Activated naive CD8-positive, alpha-beta T cell (primary cell): ENCODE results near the gene TMEM140.

Source experiments
- H3K27ac Mint-ChIP-seq: one replicate; pipeline ENCODE4 v1.8.0; 2021; ENCODE audit warnings: mixed read lengths
- H3K27me3 Mint-ChIP-seq: one replicate; pipeline ENCODE4 v1.8.0; 2021; ENCODE audit warnings: mixed read lengths
- H3K36me3 Mint-ChIP-seq: one replicate; pipeline ENCODE4 v1.8.0; 2021; ENCODE audit warnings: mixed read lengths
- H3K4me1 Mint-ChIP-seq: one replicate; pipeline ENCODE4 v1.8.0; 2021; ENCODE audit warnings: low read depth, mixed read lengths
- H3K4me3 Mint-ChIP-seq: one replicate; pipeline ENCODE4 v1.8.0; 2021; ENCODE audit warnings: mild to moderate bottlenecking, mixed read lengths
- H3K9me3 Mint-ChIP-seq: one replicate; pipeline ENCODE4 v1.8.0; 2021; ENCODE audit warnings: low read depth, mixed read lengths

TMEM140 gene

DNA sequence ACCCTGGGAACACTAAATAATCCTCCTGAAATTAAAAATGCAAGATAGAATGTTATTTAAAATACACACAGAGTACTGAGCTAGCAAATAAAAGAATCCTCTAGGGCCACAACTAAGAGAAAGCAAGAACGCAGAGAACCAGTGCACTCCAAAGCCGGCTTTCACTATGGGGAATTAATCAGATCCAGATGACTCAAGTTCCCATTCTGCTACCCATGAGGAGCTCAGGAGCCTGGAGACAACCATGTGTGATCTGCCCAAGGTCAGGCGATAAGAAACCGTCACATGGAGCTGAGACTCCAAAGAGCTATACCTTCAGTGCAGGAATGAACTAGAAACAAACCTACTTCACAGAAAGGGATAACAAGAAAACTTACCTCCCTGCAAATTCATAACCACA lies 42.1 kb downstream of the TMEM140 start:
- Mint-ChIP-seq H3K36me3 (peaks cover 16% of the 10 kb centered on the region), H3K4me3 (no peak overlapping the region), H3K27ac (no peak overlapping the region), H3K27me3 (no peaks in the 10 kb centered on the region), H3K4me1 (no peaks in the 10 kb centered on the region), H3K9me3 (no peaks in the 10 kb centered on the region)

DNA sequence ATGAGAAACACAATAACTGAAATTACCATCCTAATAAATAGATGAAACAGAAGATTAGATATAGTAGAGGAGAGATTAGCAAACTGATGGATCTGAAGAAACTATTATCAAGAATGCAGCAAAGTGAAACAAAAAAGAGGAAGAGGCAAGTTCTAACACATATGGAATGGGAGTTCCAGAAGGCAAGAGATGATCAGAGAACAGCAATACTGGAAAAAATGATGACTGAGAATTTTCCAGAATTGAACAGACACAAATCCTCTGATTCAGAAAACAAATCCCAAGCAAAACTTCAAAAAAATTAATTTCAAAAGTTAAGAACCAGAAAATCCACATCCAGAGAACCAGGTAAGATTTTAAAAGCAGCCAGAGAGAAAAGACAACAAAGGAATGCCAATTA lies 42.8 kb downstream of the TMEM140 start:
- Mint-ChIP-seq H3K4me1 (no peaks in the 10 kb centered on the region), H3K36me3 (peaks cover 13% of the 10 kb centered on the region), H3K27me3 (no peaks in the 10 kb centered on the region), H3K9me3 (no peaks in the 10 kb centered on the region), H3K4me3 (no peak overlapping the region), H3K27ac (peak overlapping the region; percentile 35)

DNA sequence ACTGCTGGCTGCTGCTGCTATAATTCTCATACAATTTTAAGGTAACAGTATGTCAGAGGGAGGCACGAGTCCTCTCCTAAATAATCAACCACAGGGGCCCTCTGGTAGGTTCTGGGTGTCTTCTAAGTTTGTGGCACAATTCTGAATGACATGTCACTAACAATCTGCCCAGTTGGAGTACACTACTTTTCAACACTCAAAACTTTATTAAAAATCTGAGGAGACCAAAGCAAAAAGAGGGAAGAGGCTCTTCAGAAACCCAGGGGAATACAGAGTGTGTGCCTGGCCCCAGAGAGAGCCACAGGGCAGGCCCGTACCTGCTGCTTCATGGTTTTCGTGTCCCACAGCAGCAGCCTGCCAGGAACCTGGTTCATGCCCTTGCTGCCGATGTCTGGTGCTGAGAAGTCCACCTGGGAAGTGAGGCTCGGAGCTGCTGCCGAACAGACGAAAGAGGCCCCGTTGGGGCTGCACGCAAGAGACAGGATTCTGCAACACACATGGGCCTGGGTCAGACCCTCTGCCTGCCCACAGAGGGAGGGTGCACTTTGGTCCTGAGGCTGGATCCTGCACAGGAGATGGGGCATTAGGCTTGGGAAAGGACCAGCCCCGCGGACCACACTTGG lies 45.2 kb downstream of the TMEM140 start:
- Mint-ChIP-seq H3K27me3 (no peaks in the 10 kb centered on the region), H3K9me3 (no peaks in the 10 kb centered on the region), H3K27ac (no peak overlapping the region), H3K4me3 (no peak overlapping the region), H3K4me1 (no peaks in the 10 kb centered on the region), H3K36me3 (peaks cover 13% of the 10 kb centered on the region)

DNA sequence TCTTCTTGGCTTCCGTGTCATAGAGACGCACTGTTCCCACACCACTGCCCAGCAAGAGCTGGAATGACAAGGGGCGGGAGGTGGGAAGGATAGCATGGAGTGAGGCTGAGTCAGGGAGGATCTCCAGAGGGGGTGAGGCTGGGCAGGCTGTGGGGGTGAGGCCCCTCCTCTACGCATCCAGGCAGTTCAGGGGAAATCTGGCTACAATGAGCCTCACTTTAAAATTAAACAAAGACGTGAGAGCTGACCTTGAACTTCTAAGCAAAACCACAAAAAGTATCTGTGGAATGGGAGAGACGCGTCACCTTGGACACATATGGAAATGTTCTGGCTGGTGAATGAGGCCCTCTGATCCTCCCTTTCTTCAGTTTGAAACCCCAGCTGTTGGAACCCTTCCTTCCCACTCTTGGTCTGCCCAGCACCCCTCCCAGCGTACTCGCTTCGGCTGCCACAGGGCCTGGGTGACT lies 45.8 kb downstream of the TMEM140 start:
- H3K4me1 Mint-ChIP-seq = no peaks in the 10 kb centered on the region
- H3K27me3 Mint-ChIP-seq = no peaks in the 10 kb centered on the region
- H3K9me3 Mint-ChIP-seq = no peaks in the 10 kb centered on the region
- H3K36me3 Mint-ChIP-seq = peaks cover 12% of the 10 kb centered on the region
- no peak overlapping the region for H3K4me3 Mint-ChIP-seq
- no peak overlapping the region for H3K27ac Mint-ChIP-seq

DNA sequence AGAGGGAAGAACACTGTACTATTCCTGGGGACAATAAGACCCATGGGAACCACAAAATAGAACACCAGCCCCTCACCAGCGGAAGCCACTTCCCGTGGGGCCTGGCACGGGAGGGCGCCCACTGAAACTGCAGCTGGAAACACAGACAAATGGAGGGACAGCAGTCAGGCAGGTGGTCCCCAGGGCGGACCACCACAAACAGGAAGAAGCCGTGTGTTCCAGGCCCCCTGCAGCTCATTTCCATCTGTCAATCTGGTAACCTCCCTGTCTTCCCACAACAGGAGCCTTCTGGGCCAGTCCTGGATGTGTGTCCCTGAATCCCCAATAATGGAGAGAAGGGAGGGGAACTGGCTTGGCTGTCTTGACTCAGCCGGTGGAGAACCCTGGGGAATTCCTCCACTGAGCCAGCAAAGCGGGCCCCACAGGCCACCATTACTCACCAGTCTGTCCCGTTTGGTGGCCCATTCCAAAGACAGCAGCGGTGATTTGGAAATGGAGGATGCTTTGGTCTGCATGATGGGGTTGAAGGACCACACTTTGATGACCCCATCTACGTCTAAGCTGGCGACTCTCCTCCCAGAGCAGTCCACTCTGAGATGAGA lies 46.7 kb downstream of the TMEM140 start:
- Mint-ChIP-seq H3K27ac (no peak overlapping the region), H3K36me3 (peaks cover 12% of the 10 kb centered on the region), H3K9me3 (no peaks in the 10 kb centered on the region), H3K4me1 (no peaks in the 10 kb centered on the region), H3K27me3 (no peaks in the 10 kb centered on the region), H3K4me3 (no peak overlapping the region)

DNA sequence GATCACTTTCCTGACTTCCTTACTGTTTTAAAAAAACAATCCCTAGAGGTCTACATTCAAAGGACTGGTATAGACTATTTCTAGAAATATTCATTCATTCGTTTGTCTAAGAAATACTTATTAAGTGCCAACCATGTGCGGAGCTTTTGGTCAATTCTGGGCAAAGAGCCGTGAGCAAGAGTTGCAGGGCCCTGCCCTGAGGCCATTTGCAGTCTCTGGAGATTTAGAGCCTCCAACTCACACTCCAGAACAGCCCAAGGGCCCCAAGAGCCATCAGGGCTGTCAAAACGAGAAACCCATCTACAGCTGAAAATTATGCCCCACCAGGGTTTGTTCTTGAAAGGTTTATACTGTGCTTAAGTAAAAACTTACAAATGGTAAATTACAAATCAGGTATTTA lies 47.3 kb downstream of the TMEM140 start:
- no peaks in the 10 kb centered on the region for H3K4me1 Mint-ChIP-seq
- no peak overlapping the region for H3K4me3 Mint-ChIP-seq
- H3K27ac Mint-ChIP-seq = no peak overlapping the region
- H3K36me3 Mint-ChIP-seq = peaks cover 12% of the 10 kb centered on the region
- H3K27me3 Mint-ChIP-seq = no peaks in the 10 kb centered on the region
- H3K9me3 Mint-ChIP-seq = no peaks in the 10 kb centered on the region

DNA sequence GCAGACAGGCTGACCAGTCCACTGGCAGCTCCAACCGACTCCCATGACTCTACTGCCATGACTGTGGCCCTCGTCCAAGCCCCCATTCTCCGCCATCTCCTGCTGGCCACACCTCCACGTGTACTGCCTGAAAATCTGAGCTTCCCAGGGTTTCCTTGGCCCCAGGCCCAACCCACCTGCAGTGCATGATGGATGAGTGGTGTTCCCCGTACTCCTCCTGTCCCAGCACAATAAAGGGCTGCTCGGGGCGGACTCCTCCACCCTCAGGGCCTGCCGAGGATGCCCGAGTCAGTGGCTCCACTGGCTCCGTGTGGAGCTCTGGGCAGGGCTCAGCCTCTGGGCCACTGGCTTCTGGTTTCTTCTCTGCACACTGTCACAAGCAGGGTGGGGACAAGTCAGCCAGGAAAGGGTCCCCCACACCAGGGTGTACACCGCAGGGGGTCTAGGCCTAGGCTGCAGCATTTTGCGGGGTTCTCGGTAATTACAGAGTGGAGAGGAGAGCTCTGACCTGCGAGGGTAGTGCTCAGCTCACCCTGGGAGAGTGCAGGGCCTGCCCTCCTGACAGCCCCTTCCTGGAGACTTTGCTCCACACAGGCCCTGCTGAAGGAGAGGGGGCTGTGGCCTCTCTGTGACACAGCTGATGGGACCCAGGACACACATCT lies 48.2 kb downstream of the TMEM140 start:
- H3K36me3 Mint-ChIP-seq = peaks cover 16% of the 10 kb centered on the region
- H3K9me3 Mint-ChIP-seq = no peaks in the 10 kb centered on the region
- H3K4me1 Mint-ChIP-seq = no peaks in the 10 kb centered on the region
- no peak overlapping the region for H3K27ac Mint-ChIP-seq
- H3K4me3 Mint-ChIP-seq = no peak overlapping the region
- no peaks in the 10 kb centered on the region for H3K27me3 Mint-ChIP-seq

DNA sequence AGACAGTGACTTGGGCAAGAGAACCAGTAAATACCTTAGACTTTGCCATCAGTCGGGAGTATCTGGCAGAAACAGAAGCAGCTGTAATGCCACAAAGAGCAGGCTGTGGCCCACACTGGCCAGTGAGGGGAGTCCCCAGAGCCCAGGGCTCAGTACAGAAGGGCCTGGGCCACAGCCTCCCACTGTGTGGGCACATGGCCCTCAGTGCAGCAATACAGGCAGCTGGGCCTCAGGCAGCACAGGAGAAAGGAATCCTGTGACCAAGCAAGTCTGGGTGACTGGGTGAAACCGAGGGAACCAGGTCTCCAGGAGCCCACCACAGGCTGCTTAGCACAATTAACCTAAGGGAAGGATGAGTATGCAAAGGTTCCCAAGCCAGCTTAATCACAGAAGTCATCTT lies 49.5 kb downstream of the TMEM140 start:
- peaks cover 6% of the 10 kb centered on the region for H3K4me1 Mint-ChIP-seq
- H3K9me3 Mint-ChIP-seq = no peaks in the 10 kb centered on the region
- no peak overlapping the region for H3K27ac Mint-ChIP-seq
- H3K4me3 Mint-ChIP-seq = no peak overlapping the region
- no peaks in the 10 kb centered on the region for H3K27me3 Mint-ChIP-seq
- peaks cover 16% of the 10 kb centered on the region for H3K36me3 Mint-ChIP-seq

DNA sequence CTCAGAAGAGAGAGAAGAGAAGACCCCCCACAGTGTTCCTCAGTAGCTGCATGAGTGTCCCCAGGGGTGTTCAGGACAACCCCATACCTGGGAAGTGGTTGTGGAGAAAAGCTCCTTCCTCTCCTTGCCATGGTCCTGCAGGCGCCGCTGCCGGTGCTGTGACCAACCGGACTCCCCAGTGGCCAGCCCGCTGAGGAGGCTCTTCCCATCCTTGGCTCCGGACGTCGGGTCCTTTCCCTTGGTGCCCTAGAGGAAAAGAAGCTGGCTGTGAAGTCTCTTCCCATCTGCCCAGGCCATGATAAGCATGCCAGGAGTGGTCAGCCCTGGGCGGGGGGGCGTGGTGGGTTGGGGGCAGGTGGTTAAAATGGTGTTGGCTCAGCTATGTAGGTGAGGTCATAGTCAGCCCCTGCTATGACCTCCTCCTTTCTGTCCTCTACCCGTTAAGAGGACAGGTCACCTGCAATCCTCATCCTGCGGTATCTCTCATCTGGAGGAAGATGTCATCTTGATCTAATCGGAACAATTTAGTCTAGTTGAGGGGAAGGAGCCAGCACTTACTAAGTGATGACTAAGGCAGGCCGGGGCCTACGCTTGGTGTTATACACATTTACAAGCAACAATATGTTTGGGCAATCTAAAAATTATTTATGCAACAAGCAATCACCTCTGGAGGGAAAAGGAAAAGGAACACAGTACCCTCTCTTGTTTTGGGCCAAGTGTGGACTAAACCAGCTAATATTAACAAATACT lies 50.2 kb downstream of the TMEM140 start:
- peaks cover 11% of the 10 kb centered on the region for H3K4me1 Mint-ChIP-seq
- H3K27me3 Mint-ChIP-seq = no peaks in the 10 kb centered on the region
- H3K36me3 Mint-ChIP-seq = peaks cover 15% of the 10 kb centered on the region
- H3K9me3 Mint-ChIP-seq = no peaks in the 10 kb centered on the region
- H3K4me3 Mint-ChIP-seq = no peak overlapping the region
- H3K27ac Mint-ChIP-seq = no peak overlapping the region

DNA sequence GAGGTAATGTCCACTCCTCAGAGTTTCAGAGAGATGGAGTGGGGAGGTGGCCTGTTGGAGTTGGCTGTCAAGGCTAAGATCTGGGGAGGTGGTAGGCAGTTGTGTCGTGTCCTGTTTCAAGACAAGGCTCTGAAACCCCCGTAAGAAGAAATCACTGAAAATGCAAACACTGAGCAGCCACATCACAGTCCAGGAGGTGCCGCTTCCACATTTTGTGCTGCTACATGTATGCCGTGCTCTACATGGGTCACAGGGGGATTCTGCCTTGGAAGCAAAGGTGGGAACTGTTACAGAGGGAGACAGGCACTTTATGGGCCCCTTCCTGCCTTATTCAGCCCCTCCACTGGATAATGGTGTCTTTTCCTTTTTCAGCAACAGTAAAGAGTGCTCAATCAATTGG lies 51.6 kb downstream of the TMEM140 start:
- no peak overlapping the region for H3K27ac Mint-ChIP-seq
- H3K4me3 Mint-ChIP-seq = no peak overlapping the region
- peaks cover 19% of the 10 kb centered on the region for H3K36me3 Mint-ChIP-seq
- no peaks in the 10 kb centered on the region for H3K9me3 Mint-ChIP-seq
- no peaks in the 10 kb centered on the region for H3K27me3 Mint-ChIP-seq
- H3K4me1 Mint-ChIP-seq = peaks cover 21% of the 10 kb centered on the region

DNA sequence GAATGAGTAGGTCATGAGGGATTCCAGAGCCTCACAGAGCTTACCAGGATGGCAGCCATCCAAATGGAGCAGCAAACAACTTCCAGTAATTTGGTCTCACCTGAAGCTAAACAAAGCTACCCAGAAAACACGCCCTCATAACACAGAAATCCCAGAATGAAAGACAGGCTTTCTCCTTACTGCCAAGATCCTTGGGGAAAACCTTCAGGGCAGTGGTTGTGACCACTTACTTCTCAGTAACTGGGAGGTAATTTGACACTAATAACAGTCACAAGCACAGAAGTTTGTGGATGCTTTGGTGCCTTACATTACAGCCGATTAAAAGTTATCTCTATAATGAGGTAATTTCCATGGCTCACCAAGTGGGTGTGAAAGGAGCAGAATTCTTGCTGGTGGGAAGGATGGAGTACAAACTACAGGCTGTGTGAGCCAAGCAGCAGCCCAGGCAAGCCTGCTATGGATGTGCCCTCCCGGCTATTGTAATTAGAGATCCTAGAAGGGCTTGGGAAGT lies 53.0 kb downstream of the TMEM140 start:
- H3K36me3 Mint-ChIP-seq = peaks cover 24% of the 10 kb centered on the region
- H3K27ac Mint-ChIP-seq = no peak overlapping the region
- H3K4me3 Mint-ChIP-seq = no peak overlapping the region
- H3K9me3 Mint-ChIP-seq = no peaks in the 10 kb centered on the region
- no peaks in the 10 kb centered on the region for H3K27me3 Mint-ChIP-seq
- peaks cover 25% of the 10 kb centered on the region for H3K4me1 Mint-ChIP-seq

DNA sequence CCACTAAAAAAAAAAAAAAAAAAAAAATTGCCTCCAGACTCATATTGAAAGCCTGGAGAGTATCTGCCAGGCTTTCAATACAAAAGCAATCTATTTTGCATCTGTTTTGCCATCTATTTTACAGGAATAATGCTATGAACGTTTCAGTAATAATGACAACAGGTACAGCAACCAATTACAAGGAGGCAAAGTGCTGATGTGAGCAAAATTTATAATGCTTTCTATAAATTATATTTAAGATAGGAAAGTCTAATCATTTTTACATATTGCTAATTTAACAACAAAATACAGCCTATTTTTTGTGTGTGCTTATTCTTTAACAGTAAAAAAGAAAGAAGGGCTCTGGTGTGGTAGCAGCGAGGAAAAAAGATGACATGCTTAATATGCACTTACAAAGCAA lies 53.5 kb downstream of the TMEM140 start:
- Mint-ChIP-seq H3K36me3 (peaks cover 24% of the 10 kb centered on the region), H3K27ac (no peak overlapping the region), H3K9me3 (no peaks in the 10 kb centered on the region), H3K4me3 (no peak overlapping the region), H3K4me1 (peaks cover 27% of the 10 kb centered on the region), H3K27me3 (no peaks in the 10 kb centered on the region)

DNA sequence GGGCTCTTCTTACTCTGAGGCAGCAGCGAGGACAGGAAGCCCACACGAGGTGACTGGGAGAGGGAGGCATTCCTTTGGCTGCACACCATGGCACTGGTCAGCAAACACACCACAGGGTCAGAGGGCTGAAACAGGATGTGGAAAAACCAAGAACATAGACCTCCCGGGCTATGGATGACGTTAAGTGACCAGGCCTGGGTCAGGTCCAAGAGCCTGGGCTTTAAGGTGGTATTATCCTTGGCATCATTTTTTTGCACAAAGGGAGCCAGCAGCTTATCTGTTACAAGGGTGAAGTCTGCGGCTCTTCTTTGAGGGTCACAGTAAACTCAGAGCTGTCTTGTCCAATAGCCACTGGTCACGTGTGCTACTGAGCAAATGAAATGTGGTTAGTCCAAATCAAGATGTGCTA lies 56.5 kb downstream of the TMEM140 start:
- Mint-ChIP-seq H3K9me3 (no peaks in the 10 kb centered on the region), H3K4me3 (no peak overlapping the region), H3K4me1 (peaks cover 50% of the 10 kb centered on the region), H3K27ac (no peak overlapping the region), H3K36me3 (peaks cover 24% of the 10 kb centered on the region), H3K27me3 (no peaks in the 10 kb centered on the region)

DNA sequence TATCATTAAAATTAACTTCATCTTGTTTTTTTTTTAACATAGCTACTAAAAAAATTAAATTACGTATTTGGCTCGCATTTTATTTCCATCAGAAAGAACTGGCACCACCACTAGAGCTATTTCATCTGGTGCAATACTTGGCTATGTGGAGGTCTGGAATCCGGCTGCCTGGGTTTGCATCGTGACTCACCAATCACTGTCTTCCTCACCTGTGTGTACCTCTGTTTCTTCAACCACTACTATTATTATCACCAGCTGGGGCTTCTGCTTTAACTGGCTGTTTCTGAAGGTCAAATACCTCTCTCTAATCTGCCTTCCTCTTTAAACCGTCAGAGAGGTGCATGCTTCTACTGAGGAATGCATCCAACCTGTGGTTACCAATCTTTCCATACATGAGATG lies 57.0 kb downstream of the TMEM140 start:
- Mint-ChIP-seq H3K4me3 (no peak overlapping the region), H3K27me3 (no peaks in the 10 kb centered on the region), H3K27ac (no peak overlapping the region), H3K4me1 (peaks cover 54% of the 10 kb centered on the region), H3K36me3 (peaks cover 24% of the 10 kb centered on the region), H3K9me3 (no peaks in the 10 kb centered on the region)

DNA sequence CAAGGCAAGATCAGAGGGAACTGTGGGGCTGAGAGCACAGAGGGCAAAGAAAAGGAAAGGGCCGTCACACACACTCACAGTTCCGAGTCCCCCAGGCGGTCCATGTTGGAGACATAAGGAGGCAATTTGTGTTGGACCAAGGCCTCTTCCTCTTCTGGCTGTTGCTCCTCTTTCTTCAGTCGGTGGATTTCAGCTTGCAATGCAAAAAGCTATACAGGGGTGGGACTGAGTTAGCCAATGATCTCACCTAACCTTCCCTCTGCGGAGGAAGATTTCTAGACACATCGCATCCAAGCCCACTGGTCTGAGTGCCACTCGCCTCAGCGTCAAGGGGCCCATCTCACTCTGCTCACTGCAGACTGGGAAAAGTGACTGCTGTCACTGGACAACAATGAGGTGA lies 58.0 kb downstream of the TMEM140 start:
- Mint-ChIP-seq H3K27ac (no peak overlapping the region), H3K4me3 (no peak overlapping the region), H3K4me1 (peaks cover 62% of the 10 kb centered on the region), H3K9me3 (no peaks in the 10 kb centered on the region), H3K36me3 (peaks cover 20% of the 10 kb centered on the region), H3K27me3 (no peaks in the 10 kb centered on the region)
